DND-41 (cell line): ENCODE measurements around the gene PSMB10.
"Not testable (repeated sequence)": the region's sequence is repeated elsewhere in the genome, so short reads cannot be mapped to it uniquely, and the experiment has no call there.

Source experiments
- EZH2 ChIP-seq: IDR thresholded peaks from 3 replicates; pipeline ENCODE4 v1.6.1; 2012; ENCODE audit warnings: borderline replicate concordance, low read depth, mild to moderate bottlenecking, moderate library complexity, low read length, inconsistent platforms; ENCODE audit not compliant: severe bottlenecking
- TF ChIP-seq, protein P1 (sequence below): IDR thresholded peaks from 2 replicates; pipeline ENCODE4 v1.5.1; 2012; ENCODE audit warnings: borderline replicate concordance, low read length, moderate library complexity, mild to moderate bottlenecking; ENCODE audit not compliant: poor library complexity, severe bottlenecking; ENCODE audit errors: extremely low read depth

DNA sequence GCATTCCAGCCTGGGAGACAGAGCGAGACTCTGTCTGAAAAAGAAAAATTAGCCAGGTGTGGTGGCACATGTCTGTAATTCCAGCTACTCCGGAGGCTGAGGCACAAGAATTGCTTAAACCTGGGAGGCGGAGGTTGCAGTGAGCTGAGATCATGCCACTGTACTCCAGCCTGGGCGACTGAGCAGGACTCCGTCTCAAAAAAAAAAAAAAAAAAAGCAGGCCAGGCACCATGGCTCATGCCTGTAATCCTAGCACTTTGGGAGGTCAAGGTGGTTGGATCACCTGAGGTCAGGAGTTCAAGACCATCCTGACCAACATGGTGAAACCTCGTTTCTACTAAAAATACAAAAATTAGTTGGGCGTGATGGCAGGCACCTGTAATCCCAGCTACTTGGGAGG lies 35.6 kb upstream of the PSMB10 start:
- TF ChIP-seq, protein P1, sequence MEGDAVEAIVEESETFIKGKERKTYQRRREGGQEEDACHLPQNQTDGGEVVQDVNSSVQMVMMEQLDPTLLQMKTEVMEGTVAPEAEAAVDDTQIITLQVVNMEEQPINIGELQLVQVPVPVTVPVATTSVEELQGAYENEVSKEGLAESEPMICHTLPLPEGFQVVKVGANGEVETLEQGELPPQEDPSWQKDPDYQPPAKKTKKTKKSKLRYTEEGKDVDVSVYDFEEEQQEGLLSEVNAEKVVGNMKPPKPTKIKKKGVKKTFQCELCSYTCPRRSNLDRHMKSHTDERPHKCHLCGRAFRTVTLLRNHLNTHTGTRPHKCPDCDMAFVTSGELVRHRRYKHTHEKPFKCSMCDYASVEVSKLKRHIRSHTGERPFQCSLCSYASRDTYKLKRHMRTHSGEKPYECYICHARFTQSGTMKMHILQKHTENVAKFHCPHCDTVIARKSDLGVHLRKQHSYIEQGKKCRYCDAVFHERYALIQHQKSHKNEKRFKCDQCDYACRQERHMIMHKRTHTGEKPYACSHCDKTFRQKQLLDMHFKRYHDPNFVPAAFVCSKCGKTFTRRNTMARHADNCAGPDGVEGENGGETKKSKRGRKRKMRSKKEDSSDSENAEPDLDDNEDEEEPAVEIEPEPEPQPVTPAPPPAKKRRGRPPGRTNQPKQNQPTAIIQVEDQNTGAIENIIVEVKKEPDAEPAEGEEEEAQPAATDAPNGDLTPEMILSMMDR, result not testable (repeated sequence)
- not testable (repeated sequence) for TF ChIP-seq EZH2
